Right cardiac atrium (tissue), 5 donors: ENCODE results near the gene SLC9A8. TPM values are rescaled to one million over a fixed set of nuclear protein-coding genes. Genes with fewer than 3 reads are reported as not detected.
"Not testable (repeated sequence)": the region's sequence is repeated elsewhere in the genome, so short reads cannot be mapped to it uniquely, and the experiment has no call there.

ENCODE experiments used
- ATAC-seq, 2 donors: fragments of 200-7000 bp; cut with Tn5 transposase; one replicate each; pipeline versions ENCODE4 v1.8.0 to v1.9.1; 2020; ENCODE audit warnings: moderate library complexity in 2 of 2, mild to moderate bottlenecking in 1 of 2
- DNase-seq, 3 donors: peaks; one replicate each; pipeline ENCODE4 v3.0.0-alpha.2; 2020
- H3K27ac ChIP-seq: one replicate; pipeline ENCODE4 v1.5.1; 2013; ENCODE audit warnings: mild to moderate bottlenecking, low read length, control low read depth, moderate library complexity
- H3K27me3 ChIP-seq: one replicate; pipeline ENCODE4 v1.6.1; 2013; ENCODE audit not compliant: control insufficient read depth, insufficient read depth
- H3K4me1 ChIP-seq: one replicate; pipeline ENCODE4 v1.6.1; 2013; ENCODE audit warnings: low read length; ENCODE audit not compliant: control insufficient read depth, insufficient read depth
- H3K4me3 ChIP-seq: one replicate; pipeline ENCODE4 v1.5.1; 2013; ENCODE audit warnings: low read length, control low read depth
- H3K9me3 ChIP-seq: one replicate; pipeline ENCODE4 v1.6.1; 2013; ENCODE audit warnings: low read length; ENCODE audit not compliant: control insufficient read depth
- WGBS: extraction: QIAGEN DNeasy Blood & Tissue Kit; methylation state at CpG from one replicate; pipeline ENCODE4 v1.1.7; 2013; 5-methylcytosine and 5-hydroxymethylcytosine counted together
- intact Hi-C, 4 donors: fragments of 100-400 bp; cut with DNase I; formaldehyde crosslinking; loops; one replicate each; pipeline versions ENCODE4 v1.11.0 to v1.14.0; 2022 to 2023
- polyA plus RNA-seq: library from polyadenylated mRNA; stranded (reverse); fragments of 200-250 nt; gene quantifications from one replicate; pipeline ENCODE4 v1.2.3, GENCODE V29; 2013
- total RNA-seq, 4 donors: library from RNA; stranded (reverse); fragmentation: NEBNext Ultra II Directional; extraction: Animal tissue kit (Norgen Biotek cat#: 25700); gene quantifications; one replicate each; pipeline ENCODE4 v1.2.1, GENCODE V29; 2021
- donor health status: healthy with polysubstance abuse.
- donor health status: DM: no; HTN: yes; CAD: no.
- donor health status: DM: no; HTN: no; CAD: no.
- donor health status: DM: no; HTN: yes; CAD: no; lungs with severe emphysema.
- donor health status: DM: yes; HTN: yes; CAD: no.

SLC9A8 gene
- total and polyA plus RNA-seq, 5 donors, result 6.0 to 7.3 (median 7.2) TPM

GRCh38 chr20:49799698-49800097, 12.9 kb upstream of the SLC9A8 start:
- Histone ChIP-seq H3K4me3 (no peak overlapping the region), H3K9me3 (no peaks in the 10 kb centered on the region), H3K27ac (no peak overlapping the region), H3K4me1 (no peaks in the 10 kb centered on the region), H3K27me3 (no peaks in the 10 kb centered on the region)
- ATAC-seq (no peak), DNase-seq (no peak)
- intact Hi-C loops, result no loop called here
- 91% methylated on average over 8 of the region's 8 CpGs for WGBS

GRCh38 chr20:49803418-49803817, 9.2 kb upstream of the SLC9A8 start:
- Histone ChIP-seq H3K27ac (no peak overlapping the region), H3K27me3 (no peaks in the 10 kb centered on the region), H3K4me3 (no peak overlapping the region), H3K4me1 (no peaks in the 10 kb centered on the region), H3K9me3 (no peaks in the 10 kb centered on the region)
- WGBS, result 84% methylated on average over 1 of the region's 1 CpG
- ATAC-seq, result no peak
- intact Hi-C loops, result no loop called here
- no peak for DNase-seq

GRCh38 chr20:49804364-49804763, 8.3 kb upstream of the SLC9A8 start:
- ATAC-seq (no peak), DNase-seq (no peak)
- no peak overlapping the region for H3K4me3 ChIP-seq
- 84% methylated on average over 3 of the region's 3 CpGs for WGBS
- no peaks in the 10 kb centered on the region for H3K4me1 ChIP-seq
- H3K27me3 ChIP-seq, result no peaks in the 10 kb centered on the region
- H3K9me3 ChIP-seq, result no peaks in the 10 kb centered on the region
- intact Hi-C loops, result no loop called here
- H3K27ac ChIP-seq, result no peak overlapping the region

- 81% methylated on average over 10 of the region's 11 CpGs for WGBS
- H3K27ac ChIP-seq, H3K9me3 ChIP-seq, DNase-seq, H3K27me3 ChIP-seq, H3K4me3 ChIP-seq, intact Hi-C loops, H3K4me1 ChIP-seq, ATAC-seq: not testable (repeated sequence)
Measured at GRCh38 chr20:49805224-49805876, 7.3 kb upstream of the SLC9A8 start.

GRCh38 chr20:49808753-49809152, 3.9 kb upstream of the SLC9A8 start:
- peaks cover 8% of the 10 kb centered on the region for H3K4me1 ChIP-seq
- DNase-seq (no peak), ATAC-seq (no peak)
- 90% methylated on average over 8 of the region's 8 CpGs for WGBS
- H3K9me3 ChIP-seq, result no peaks in the 10 kb centered on the region
- H3K4me3 ChIP-seq, result no peak overlapping the region
- H3K27ac ChIP-seq, result no peak overlapping the region
- intact Hi-C loops, result no loop called here
- no peaks in the 10 kb centered on the region for H3K27me3 ChIP-seq

- Histone ChIP-seq H3K27me3 (no peaks in the 10 kb centered on the region), H3K9me3 (no peaks in the 10 kb centered on the region), H3K4me3 (no peak overlapping the region), H3K4me1 (peaks cover 8% of the 10 kb centered on the region), H3K27ac (no peak overlapping the region)
- DNase-seq, result no peak
- ATAC-seq, result no peak
- intact Hi-C loops, result loop anchor here in 2 of 4 donors (10.0 kb wide), 2 partner anchors 95 to 195 kb away; partner anchors contain the start of gene B4GALT5 (in 2 of the 2)
- WGBS, result 95% methylated on average over 5 of the region's 5 CpGs
Measured at GRCh38 chr20:49809803-49810359, 2.7 kb upstream of the SLC9A8 start.

GRCh38 chr20:49810491-49811190, 2.0 kb upstream of the SLC9A8 start:
- peaks cover 8% of the 10 kb centered on the region for H3K4me1 ChIP-seq
- H3K27ac ChIP-seq, result no peak overlapping the region
- H3K9me3 ChIP-seq, result no peaks in the 10 kb centered on the region
- ATAC-seq (no peak), DNase-seq (no peak)
- intact Hi-C loops, result loop anchor here in 2 of 4 donors (10.0 kb wide), 2 partner anchors 96 to 196 kb away; partner anchors contain the start of gene B4GALT5 (in 2 of the 2)
- WGBS, result 80% methylated on average over 6 of the region's 6 CpGs
- H3K4me3 ChIP-seq, result no peak overlapping the region
- H3K27me3 ChIP-seq, result no peaks in the 10 kb centered on the region

GRCh38 chr20:49811825-49812506, 662 bp upstream of the SLC9A8 start:
- peaks cover 8% of the 10 kb centered on the region for H3K4me1 ChIP-seq
- peak overlapping the region; percentile 87 for H3K4me3 ChIP-seq
- H3K27ac ChIP-seq, result peak overlapping the region; percentile 89
- no peak for DNase-seq
- no peaks in the 10 kb centered on the region for H3K27me3 ChIP-seq
- intact Hi-C loops, result loop anchor here in 2 of 4 donors (10.0 kb wide), 2 partner anchors 97 to 197 kb away; partner anchors contain the start of gene B4GALT5 (in 2 of the 2)
- ATAC-seq, result peak in 1 of 2 donors; percentile 60
- WGBS, result 18% methylated on average over 11 of the region's 11 CpGs
- no peaks in the 10 kb centered on the region for H3K9me3 ChIP-seq

GRCh38 chr20:49813305-49813974, 812 bp downstream of the SLC9A8 start:
- ATAC-seq (no peak), DNase-seq (no peak)
- Histone ChIP-seq H3K4me3 (peak overlapping the region; percentile 87), H3K27ac (peak overlapping the region; percentile 89), H3K9me3 (no peaks in the 10 kb centered on the region), H3K27me3 (no peaks in the 10 kb centered on the region), H3K4me1 (peaks cover 8% of the 10 kb centered on the region)
- intact Hi-C loops, result loop anchor here in 2 of 4 donors (10.0 kb wide), 2 partner anchors 99 to 199 kb away; partner anchors contain the start of gene B4GALT5 (in 2 of the 2)
- 13% methylated on average over 11 of the region's 11 CpGs for WGBS

GRCh38 chr20:49814057-49814694, 1.5 kb downstream of the SLC9A8 start:
- WGBS, result 60% methylated on average over 5 of the region's 5 CpGs
- H3K27ac ChIP-seq, result no peak overlapping the region
- ATAC-seq, result no peak
- peaks cover 8% of the 10 kb centered on the region for H3K4me1 ChIP-seq
- H3K9me3 ChIP-seq, result no peaks in the 10 kb centered on the region
- peak overlapping the region; percentile 87 for H3K4me3 ChIP-seq
- intact Hi-C loops, result loop anchor here in 2 of 4 donors (10.0 kb wide), 2 partner anchors 99 to 199 kb away; partner anchors contain the start of gene B4GALT5 (in 2 of the 2)
- DNase-seq, result no peak
- H3K27me3 ChIP-seq, result no peaks in the 10 kb centered on the region
